Measurements from ENCODE around the gene PTGER2.

DNA sequence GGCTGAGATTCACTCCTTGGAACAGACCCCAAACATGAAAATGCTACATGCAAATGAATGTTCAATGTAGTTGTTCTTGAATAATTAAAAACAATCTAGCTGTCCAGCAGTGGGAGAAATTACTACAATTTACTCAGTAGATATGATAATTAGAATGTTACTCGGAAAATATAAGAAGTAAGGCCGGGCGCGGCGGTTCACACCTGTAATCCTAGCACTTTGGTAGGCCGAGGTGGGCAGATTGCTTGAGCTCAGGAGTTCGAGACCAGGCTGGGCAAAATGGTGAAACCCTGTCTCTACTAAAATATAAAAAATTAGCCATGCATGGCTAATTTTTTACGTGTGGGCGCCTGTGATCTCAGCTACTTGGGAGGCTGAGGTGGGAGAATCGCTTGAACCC, 15.3 kb upstream of the PTGER2 start:
- no peak for TF ChIP-seq ZFX (IDR thresholded peaks at IDR 0.05; ENCODE audit: borderline replicate concordance)
- TF ChIP-seq, protein P1, sequence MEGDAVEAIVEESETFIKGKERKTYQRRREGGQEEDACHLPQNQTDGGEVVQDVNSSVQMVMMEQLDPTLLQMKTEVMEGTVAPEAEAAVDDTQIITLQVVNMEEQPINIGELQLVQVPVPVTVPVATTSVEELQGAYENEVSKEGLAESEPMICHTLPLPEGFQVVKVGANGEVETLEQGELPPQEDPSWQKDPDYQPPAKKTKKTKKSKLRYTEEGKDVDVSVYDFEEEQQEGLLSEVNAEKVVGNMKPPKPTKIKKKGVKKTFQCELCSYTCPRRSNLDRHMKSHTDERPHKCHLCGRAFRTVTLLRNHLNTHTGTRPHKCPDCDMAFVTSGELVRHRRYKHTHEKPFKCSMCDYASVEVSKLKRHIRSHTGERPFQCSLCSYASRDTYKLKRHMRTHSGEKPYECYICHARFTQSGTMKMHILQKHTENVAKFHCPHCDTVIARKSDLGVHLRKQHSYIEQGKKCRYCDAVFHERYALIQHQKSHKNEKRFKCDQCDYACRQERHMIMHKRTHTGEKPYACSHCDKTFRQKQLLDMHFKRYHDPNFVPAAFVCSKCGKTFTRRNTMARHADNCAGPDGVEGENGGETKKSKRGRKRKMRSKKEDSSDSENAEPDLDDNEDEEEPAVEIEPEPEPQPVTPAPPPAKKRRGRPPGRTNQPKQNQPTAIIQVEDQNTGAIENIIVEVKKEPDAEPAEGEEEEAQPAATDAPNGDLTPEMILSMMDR (IDR thresholded peaks at IDR 0.05) = no peak
